ENCODE measurements around the gene SIGLEC12.

SIGLEC12 gene

DNA sequence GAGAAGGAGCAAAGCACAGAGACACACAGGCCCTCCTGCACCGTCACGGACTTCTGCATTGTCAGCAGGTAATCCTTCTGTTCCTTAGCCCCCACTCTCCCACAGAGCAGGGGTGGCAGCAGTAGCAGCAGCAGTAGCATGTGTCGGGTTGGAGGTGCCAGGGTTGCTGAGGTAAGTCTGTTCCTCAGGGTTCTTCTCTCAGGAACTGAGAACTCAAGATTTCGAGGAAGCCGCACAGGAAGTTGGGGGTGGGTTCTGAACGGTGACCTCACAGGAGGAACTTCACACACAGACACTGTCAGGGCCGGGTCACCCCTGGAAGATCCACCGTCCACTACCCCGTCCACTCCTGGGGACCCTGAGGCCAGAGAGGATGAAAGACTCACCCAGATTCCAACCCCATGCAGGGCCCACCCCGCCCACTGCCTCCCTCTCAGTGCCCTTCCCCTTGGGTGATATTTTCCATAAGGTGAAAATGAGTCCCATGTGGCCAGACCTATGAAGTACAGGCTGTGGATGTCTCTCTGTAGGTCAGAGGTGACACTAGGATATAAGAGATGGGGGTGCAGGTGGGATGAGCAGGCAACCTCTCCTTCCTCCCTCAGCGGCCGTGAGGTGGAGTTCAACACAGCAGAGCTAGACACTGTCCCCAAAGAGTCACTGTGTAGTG lies at the start of gene SIGLEC12:
Gene SIGLEC12, minus strand, starts transcription at position 207 of the 670 bp plus-strand sequence. Its CDS starts 67 bp downstream, at position 140.
- no peak for DNase-seq (ENCODE audit: low read depth, low spot score)

DNA sequence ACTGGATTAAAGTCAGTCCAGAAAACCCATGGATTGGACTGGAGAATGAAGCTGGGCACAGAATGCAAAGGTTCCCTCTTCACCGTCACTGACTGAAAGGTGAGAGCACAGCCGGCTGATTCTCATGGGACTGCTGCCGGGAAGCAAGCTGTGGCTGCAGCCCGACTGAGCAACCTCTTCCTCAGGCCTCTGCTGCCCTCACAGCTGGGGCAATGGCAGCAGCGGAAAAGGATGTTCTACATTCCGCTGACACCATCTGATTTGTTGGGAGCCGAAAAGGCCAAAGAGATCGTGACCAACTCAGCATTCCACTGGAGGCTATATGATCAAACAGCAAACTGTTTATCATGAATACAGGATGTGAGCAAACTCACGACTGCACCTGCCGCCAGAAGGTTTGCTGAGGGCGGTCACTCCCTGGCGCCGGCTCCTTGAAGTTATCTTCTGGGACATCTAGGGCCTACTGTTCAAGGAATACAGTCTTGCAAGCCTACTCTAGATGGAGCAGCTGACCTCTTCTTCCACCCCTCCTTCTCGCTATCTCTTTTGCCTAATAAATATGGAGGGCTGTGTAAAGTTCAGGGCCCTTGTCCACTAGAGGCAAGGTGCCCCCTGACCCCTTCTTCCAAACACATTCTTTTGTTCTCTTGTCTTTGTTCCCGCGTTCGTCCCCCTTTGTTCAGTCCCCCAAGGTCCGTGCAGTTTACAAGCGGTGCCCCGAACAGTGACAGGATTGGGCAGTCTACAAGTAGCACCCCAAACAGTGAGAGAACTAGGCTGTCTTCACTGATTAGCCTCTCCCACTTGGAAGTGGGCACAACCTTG lies 49.5 kb upstream of the SIGLEC12 start:
- no peak for DNase-seq (ENCODE audit: low read depth, low spot score)

DNA sequence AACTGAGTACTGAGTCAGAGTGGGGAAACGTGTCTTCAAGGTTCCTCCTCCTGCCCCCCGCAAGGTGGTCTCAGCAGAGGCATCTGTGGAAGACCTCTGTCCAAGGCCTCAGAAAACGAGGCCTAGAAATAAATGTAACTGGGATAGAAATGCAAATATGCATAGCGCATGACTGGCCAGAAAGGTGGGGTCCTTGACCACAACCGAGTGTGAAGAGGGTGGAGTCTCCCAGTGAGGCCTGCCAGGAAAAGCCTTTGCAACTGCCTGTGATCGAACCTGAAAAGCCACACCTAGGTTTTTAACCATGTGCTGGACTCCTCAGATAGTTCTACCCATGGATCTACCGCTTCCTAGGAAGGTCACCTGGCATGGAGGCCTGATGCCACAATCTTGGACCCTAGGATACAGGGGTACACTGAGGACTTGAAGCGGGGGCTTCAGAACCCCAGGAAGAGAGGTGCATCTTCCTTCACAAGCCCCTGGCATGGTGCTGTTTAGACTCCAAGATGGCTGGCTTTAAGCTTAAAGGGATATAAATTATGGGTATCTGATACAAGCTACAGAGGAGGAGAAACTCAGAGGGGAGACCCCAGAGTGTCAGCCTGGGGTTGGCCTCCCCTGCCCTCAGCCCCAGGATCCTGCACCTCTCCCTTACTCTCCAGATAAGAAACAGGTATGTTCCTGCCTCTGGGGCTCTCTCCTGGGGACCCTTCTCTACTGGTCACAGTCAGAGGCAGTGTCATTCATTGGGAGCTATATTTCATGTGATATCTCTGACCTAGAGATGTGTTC lies 48.1 kb upstream of the SIGLEC12 start:
- no peak for DNase-seq (ENCODE audit: low read depth, low spot score)

DNA sequence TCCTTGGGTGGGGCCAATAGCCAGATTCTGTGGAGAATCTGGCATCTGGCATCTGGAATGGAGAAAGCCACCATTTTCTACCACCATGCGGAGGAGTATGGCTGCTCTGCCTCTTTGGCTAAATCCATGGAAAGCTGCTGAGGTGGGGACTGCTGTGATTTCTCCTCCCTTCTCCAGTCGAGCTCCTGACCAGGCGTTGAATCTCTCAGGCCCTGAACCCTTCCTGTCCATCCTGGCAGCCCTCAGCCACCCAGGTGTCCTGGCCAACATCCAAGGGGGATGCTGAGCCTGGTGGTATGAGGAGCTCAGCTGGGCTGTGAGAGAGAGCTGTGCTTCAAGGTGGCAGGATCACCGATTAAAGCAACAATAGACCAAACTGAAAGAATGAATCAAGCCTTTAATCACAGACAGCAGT lies 47.3 kb upstream of the SIGLEC12 start:
- no peak for DNase-seq (ENCODE audit: low read depth, low spot score)

DNA sequence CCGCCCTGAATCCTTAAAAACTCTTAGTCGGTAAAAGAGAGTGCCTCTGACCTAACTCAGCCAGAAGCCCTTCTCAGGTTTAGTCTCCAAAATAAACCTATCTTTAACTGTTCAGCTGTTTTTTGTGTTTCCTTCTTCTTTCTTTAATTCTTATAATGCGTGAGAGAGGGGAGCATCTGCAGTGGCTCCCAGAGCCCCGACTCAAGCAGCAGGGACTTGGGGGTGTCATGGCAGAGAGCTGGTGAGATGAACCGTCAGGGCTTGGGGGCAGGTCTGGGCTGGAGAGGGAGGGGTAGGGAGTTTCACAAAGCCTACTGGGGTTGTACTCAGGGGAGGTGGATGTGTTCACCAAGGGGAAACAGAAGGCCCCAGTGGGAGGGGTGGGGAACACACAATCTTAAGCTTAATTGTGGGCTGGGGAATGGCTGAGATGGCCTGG lies 46.6 kb upstream of the SIGLEC12 start:
- no peak for DNase-seq (ENCODE audit: low read depth, low spot score)

DNA sequence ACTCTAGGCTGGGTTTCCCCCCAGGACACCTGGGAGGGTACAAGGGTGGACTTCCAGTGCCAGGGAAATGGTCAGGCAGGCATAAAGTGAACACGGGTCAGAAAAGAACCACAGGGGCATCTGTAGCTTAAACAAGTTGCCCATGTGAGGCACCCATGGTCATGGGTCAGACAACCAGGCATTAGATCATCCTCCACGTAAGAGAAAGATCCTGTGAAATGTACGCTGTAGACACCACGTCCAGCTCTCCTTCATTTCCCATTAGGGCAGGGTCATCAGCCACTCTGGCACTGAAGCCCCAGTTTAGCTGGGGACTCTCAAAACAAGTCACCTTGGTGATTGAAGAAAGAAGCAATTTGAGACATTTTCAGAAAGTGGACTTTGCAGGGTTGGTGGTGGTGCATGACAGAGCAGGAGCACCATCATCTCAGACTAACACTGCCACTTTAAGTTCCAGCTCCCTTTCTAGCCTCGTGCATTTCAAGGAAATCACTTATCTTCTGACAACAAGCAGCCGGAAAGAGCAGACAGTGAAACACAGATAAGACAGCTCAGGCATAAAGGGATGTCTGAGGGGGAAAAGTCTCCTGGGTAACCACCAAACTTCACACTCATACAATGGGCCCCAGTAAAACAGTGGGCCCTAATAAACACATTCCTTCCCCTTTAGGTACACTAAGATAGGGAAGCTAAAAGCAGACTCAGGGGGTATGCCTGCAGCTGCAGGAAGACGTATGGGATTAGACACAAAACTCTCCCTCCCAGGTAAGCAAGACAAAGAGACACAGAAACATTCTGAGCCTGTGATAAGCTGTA lies 46.0 kb upstream of the SIGLEC12 start:
- DNase-seq (ENCODE audit: low read depth, low spot score), result no peak

DNA sequence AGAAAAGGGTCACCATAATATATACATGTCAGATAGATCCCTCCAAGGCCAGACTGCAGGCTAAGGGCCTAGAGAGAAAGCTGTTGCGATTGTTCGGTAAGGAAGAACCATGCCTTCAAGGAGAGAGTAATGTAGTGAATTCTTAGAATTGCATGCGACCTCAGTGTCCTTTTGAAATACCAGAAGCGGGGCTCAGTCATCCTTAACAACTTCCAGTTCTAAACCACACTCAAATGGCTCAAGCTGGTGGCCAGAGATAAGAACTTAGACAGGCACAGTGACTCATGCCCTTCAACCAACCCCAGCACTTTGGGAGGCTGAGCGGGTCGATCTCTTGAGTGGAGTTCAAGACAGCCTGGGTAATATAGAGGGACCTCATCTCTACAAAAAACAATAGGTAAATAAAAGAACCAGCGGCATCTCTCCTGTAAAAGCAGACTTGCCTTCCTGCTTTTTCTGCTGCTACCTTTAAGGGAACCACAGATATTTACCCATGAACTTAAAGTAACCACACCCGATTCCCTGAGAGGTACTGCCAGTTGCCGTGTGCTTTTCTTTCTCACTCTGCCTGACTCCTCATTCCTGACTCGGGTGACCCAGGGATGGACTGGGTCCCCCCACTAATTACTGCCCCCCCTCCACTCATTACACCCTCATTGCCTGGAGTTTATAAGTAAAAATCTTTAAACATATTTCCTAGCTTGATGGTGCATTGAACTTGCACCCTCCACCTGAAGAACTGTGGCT lies 45.2 kb upstream of the SIGLEC12 start:
- DNase-seq (ENCODE audit: low read depth, low spot score), result no peak

DNA sequence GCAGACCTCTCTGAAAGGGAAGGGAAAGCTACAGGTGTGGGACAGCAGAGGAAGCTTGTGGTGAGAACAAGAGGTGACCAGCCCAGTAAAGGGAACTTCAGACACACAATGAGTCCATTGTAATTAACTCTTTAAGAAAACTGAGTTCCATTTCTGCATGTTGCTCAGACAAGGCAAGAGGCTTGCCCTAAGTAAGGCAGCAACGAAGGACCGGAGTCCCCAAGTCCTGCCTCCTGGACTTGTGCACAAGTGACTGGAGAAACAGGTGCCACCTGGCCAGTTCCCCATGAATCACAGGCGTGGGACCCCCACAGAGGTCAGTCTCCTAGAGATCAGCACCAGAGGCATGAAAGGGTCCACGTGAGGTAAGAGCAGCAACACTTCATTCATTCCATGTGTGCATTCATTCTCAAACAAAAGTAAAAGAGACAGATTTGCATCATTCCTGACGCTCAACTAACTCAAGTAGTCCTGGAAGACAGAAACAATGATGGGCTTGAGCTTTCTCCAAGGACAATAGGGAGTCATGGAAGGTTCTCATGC lies 44.6 kb upstream of the SIGLEC12 start:
- DNase-seq (ENCODE audit: low read depth, low spot score), result no peak

DNA sequence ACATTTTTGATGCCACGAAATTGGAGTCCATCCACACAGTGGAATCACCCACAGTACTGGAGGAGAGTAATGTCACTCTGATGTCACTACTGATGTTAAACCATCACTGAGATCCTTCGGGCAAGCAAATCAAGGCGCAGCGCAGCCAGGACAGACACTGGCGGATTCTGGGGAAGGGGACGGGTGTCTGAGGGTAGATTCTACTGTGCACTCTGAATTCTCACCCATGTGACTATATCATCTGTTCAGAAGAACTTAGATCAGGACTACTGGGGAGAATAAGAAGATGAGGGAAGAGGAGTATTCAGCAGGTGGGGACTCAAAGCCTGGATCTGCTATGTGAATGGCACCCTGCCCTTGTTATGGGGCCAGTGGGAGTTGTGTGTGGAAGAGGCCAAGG lies 42.4 kb upstream of the SIGLEC12 start:
- DNase-seq (ENCODE audit: low read depth, low spot score), result no peak

DNA sequence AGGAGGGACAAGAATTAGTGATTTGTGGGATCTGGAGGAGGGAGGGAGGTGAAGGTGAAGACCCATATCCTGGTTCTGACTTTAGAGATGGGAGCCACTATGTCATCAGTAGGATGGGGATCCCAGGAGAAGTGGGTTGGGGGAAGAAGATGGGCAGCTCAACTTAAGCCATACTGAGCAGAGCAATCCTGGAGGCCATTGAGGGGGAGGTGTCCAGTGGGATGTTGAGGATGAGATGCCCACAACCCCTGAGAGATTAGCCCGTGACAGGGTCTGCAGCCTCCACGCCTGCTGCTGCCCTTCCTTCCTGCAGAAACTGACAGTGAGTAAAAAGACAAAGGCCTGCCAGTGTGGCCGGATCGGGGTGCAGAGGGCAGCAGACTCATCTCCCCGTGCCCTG lies 41.1 kb upstream of the SIGLEC12 start:
- no peak for DNase-seq (ENCODE audit: low read depth, low spot score)

DNA sequence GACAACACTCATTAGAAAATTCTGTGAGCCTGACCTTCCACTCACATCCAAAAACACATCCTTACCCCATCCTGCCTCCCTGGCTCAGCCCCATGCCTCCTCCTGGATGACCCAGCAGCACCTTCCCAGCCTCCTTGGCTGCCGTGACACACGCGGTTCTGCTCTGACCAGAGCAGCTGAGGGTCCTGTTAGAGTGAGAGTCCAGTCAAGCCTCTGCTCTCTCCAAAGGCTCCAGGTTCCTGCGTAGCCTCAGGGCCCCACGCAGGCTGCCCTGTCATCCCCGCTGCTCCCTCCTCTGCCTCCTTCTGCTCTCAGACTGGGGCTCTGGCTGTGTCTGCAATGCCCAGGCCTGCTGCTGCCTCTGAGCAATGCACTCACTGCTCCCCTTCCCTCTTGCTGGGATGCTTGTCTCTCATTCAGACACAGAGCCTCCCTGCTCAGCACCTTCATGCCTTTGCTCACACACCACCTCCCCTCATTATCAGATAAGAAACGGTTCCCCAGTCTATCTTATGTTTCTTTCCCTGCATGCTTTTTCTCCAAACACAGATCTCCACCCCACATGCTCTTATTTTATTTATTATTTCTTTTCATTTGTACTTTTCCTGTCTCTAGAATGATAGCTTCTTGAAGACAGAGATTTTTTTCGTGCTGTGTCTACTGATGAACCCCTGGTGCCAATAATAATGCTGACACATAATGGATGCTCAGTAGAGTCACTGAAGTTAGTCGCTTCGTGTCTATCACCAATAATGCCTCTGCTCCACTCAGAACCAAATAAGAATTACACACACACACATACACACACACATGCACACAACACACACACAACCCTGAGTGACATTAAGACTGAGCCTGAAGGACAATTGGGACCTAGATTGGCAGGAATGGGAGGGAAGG lies 40.1 kb upstream of the SIGLEC12 start:
- DNase-seq (ENCODE audit: low read depth, low spot score), result no peak

DNA sequence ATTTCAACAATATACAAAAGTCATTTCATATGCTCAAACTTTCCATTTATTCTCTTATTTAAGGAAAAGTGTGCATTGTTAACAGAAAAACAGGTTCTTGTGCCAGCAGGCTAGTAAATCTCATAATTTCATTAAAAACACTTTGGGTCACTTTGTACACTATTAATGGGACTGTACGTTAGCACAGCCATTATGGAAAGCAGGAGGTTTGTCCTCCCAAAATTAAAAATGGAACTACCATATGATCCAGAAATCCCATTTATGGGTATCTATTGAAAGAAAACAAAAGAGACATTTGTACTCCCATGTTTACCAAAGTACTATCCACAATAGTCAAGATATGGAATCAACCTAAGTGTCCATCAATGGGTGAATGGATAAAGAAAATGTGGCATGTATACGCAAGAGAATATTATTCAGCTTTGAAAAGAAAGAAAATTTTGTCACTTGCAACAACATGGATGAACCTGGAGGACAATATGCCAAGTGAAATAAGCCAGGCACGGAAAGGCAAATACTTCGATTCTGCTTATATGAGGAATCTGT lies 38.3 kb upstream of the SIGLEC12 start:
- DNase-seq (ENCODE audit: low read depth, low spot score), result no peak

DNA sequence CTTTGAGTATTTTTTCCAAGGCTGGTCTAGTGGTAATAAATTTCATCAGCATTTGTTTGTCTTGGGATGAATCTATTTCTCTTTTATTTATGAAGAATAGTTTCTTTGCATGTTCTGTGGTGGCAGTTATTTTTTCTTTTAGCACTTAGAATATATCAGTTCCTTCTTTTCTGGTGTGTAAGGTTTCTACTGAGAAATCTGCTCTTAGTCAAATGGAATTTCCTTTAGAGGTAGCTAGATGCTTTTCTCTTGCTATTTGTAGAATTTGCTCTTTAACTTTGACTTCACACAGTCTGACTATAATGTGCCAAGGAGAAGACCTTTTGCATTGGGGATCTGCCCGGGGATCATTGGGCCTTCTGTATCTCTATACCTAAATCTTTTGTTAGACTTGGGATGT lies 33.9 kb upstream of the SIGLEC12 start:
- no peak for DNase-seq (ENCODE audit: low read depth, low spot score)

DNA sequence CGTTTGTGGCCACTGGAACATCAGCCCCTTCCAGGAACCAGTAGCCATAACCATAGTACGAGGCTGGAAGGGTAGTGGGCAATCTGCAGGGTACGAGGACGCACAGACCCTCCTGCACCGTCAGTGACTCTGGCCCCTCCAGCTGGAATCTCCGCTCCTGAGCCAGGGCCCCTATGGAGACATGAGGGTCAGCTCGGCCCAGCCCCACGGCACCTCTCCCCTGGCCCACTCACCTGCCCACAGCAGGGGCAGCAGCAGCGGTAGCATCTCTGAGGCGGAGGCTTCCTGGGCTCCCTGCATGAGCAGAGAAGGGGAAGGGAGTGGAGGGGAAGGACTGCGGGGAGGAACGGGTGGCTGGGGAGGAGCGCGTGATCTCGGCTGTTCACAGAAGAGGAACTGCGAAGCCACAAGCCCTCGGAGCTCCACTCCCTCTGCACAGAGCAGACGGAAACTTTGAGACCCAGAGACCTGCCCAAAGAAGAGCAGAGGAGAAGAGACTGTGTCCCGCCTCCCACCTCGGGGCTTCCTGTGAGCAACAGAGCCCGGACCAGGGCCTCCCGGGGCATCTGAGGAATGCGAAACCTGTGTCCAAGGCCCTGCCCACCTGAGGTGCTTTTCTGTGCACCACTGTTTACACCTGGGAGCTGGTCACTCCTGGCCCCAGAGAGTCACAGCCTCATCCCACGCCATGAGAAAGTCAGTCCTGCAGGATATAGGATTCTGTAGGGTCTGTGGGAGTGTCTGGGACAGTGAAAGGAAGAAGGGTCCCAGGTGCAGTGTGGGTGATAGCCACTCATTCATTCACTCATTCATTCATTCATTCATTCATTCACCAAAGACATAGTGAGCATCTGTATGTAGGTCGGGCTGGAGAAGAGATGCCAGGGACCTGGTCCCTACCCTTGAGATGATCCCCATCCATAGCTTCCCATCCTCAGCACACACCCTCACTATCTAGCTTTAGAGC lies 30.0 kb upstream of the SIGLEC12 start, which contains the start of gene SIGLEC6:
Gene SIGLEC6, minus strand, starts transcription at position 322 of the 967 bp plus-strand sequence. Its CDS starts 22 bp downstream, at position 300.
- no peak for DNase-seq (ENCODE audit: low read depth, low spot score)

DNA sequence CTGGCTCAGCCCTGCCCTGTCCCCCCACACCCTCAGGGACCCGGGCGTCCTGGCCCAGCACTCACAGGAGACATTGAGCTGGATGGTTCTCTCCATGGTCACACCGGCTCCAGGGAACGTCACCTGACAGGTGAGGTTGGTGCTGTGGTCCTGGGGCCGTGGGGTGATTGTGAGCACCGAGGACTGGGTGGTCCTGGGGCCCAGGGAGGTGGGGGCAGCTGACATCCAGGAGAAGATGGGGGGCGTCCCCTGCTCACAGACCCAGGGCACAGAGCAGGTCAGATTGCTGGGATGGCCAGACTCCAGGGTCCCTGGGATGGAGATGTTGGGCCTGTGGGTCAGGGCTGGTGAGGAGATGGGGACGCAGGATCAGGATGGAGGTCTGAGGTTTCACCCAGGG lies 29.0 kb upstream of the SIGLEC12 start:
- no peak for DNase-seq (ENCODE audit: low read depth, low spot score)

DNA sequence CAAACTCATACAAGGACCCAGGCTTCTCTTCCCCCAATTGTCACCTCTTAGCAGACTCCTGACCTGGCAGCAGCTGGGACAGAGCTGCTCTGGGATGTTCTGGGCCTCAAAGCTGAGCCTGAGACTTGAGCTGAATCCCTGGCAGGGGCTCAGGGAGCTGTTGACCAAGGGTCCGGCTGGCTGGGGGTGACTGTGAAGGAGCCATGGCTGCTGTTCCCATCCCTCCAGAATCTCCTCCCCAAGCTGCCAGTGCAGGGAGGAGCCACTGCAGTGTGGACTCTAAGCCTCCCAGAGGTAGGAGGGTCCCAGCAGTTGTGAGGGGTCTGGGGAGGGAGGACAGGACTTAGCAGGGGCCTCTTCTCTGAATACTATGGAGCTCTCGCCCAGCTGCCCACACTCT lies 27.7 kb upstream of the SIGLEC12 start:
- no peak for DNase-seq (ENCODE audit: low read depth, low spot score)

DNA sequence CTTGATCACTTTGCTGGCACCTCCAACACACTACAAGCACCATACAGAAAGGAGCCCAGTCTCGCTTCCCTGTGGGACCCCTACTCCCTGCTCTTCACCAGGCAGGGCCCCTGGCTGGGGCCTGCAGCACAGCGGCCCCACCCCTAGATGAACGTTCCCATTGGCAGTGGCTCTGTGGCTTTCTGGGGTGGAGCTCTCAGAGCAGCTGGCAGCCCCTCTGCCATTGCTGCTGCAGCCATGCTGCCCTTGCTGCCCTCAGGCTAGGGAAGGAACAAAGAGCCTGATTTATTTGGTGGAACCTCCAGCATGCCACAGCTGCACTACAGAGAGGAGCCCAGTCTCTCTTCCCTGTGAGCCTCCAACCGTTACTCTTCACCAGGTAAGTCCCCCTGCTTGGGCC lies 24.1 kb upstream of the SIGLEC12 start:
- DNase-seq (ENCODE audit: low read depth, low spot score), result no peak

All from activated CD4-positive, CD25-positive, alpha-beta regulatory T cell treated with anti-CD3 and anti-CD28 coated beads, Interleukin-2, amount 50 U/mL, for 16 hours (primary cell).